Spleen (tissue), 11 donors: ENCODE measurements around the gene PGBD5. TPM values are rescaled to one million over a fixed set of nuclear protein-coding genes. Genes with fewer than 3 reads are reported as not detected.
A peak's percentile ranks its signal among the peaks of the same experiment; 100 is the strongest.

Source experiments
- DNase-seq: peaks from one replicate; pipeline ENCODE4 v3.0.0-alpha.2; 2020
- H3K27ac ChIP-seq, 8 donors: fragments of 200-600 bp; sonication (generic) in 7 of 8; 1 replicate in 4 of 8; 2 replicates in 4 of 8; pipeline versions ENCODE4 v1.5.0 to v1.8.0; 2016 to 2021; ENCODE audit warnings: inconsistent platforms in 4 of 8, mild to moderate bottlenecking in 4 of 8, moderate library complexity in 1 of 8
- H3K27me3 ChIP-seq, 7 donors: fragments of 200-600 bp; sonication (generic) in 6 of 7; replicated peaks in 1 of 7; 1 replicate in 4 of 7; 2 replicates in 3 of 7; pipeline versions ENCODE4 v1.5.0 to v1.8.0; 2016 to 2021; ENCODE audit warnings: inconsistent platforms in 3 of 7, mild to moderate bottlenecking in 1 of 7
- H3K36me3 ChIP-seq, 6 donors: fragments of 200-600 bp; sonication (generic) in 5 of 6; 1 replicate in 4 of 6; 2 replicates in 2 of 6; pipeline versions ENCODE4 v1.5.0 to v1.8.0; 2016 to 2021; ENCODE audit warnings: inconsistent platforms in 2 of 6
- H3K4me1 ChIP-seq, 6 donors: fragments of 200-600 bp; sonication (generic) in 5 of 6; 1 replicate in 3 of 6; 2 replicates in 3 of 6; pipeline versions ENCODE4 v1.5.0 to v1.8.0; 2016 to 2021; ENCODE audit warnings: inconsistent platforms in 3 of 6
- H3K4me3 ChIP-seq, 8 donors: fragments of 200-600 bp; sonication (generic) in 7 of 8; 1 replicate in 4 of 8; 2 replicates in 4 of 8; pipeline versions ENCODE4 v1.5.0 to v1.8.0; 2016 to 2021; ENCODE audit warnings: inconsistent platforms in 4 of 8, mild to moderate bottlenecking in 4 of 8, moderate library complexity in 2 of 8
- H3K9me3 ChIP-seq, 8 donors: fragments of 200-600 bp; sonication (generic) in 7 of 8; 1 replicate in 4 of 8; 2 replicates in 4 of 8; pipeline versions ENCODE4 v1.5.0 to v1.8.0; 2016 to 2021; ENCODE audit warnings: inconsistent platforms in 4 of 8
- POLR2A ChIP-seq, 3 donors: fragments of 450-650 bp; IDR thresholded peaks; one replicate each; pipeline ENCODE4 v1.5.1; 2017; ENCODE audit warnings: antibody characterized with exemption in 3 of 3, mild to moderate bottlenecking in 1 of 3
- POLR2AphosphoS5 ChIP-seq, 3 donors: sonication (generic); formaldehyde crosslinking; IDR thresholded peaks; one replicate each; pipeline ENCODE4 v1.5.1; 2017; ENCODE audit warnings: antibody characterized with exemption in 3 of 3
- WGBS, 5 donors: extraction: QIAGEN DNeasy Blood & Tissue Kit in 3 of 5; methylation state at CpG; one replicate each; pipeline versions ENCODE4 v1.1.5 to v1.1.7; 2013 to 2018; 5-methylcytosine and 5-hydroxymethylcytosine counted together
- intact Hi-C: fragments of 100-400 bp; cut with DNase I; formaldehyde crosslinking; loops from one replicate; pipeline ENCODE4 v1.15.0; 2023; ENCODE audit warnings: low total_unique reads
- polyA plus RNA-seq, 3 donors: library from polyadenylated mRNA; stranded (reverse); fragments of 200-250 nt; gene quantifications; one replicate each; pipeline ENCODE4 v1.2.1, GENCODE V29; 2013
- total RNA-seq, 7 donors: library from RNA; depleted of rRNA in 3 of 7; stranded (reverse); fragments of >200 nt in 3 of 7; fragmentation: NEBNext Ultra II Directional in 4 of 7; extraction: Animal tissue kit (Norgen Biotek cat#: 25700) in 4 of 7; gene quantifications; one replicate each; pipeline versions ENCODE4 v1.1.0 to v1.2.1, GENCODE V29; 2016 to 2021
- TF ChIP-seq, protein P1 (sequence below), 11 experiments: fragments of 200-600 bp in 7 of 11; fragments of 450-650 bp in 4 of 11; sonication (generic) in 4 of 11; IDR thresholded peaks in 8 of 11; conservative IDR thresholded peaks in 3 of 11; 1 replicate in 7 of 11; 2 replicates in 4 of 11; pipeline versions ENCODE4 v1.4.0 to v1.8.0; 2016 to 2021; ENCODE audit warnings: antibody characterized with exemption in 11 of 11, inconsistent platforms in 4 of 11, mild to moderate bottlenecking in 1 of 11
- donor health status: healthy with polysubstance abuse.
- donor health status: DM: no; HTN: no; CAD: no; lungs with moderate emphysema.
- donor health status: DM: no; HTN: no; CAD: no.
- donor health status: Bipolar disorder and iron deficiency.
- donor health status: healthy.
- donor health status: DM: no; HTN: no; CAD: no.
- donor health status: DM: yes; HTN: yes; CAD: no.

PGBD5 gene
- total and polyA plus RNA-seq, 10 donors, result 0.07 to 6.7 (median 3.0) TPM

DNA sequence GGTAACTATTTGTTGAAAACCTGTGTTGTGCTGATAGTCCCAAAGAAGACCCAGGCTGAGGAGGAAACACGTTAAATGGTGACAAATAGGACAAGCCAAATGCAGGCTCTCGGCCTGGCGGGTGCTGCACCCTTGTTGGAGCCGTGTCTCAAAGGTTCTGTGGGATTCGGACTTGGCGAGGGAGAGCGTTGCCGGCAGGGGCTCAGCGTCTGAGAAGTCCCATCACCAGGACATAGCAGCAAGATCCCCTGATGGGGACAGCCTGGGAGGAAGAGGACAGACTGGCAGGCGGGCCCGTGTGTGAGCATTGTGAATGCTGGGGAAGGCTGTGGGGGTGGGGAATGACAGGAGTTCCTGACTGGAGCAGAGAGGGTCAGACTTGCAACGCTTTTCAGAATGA is 142.5 kb downstream of the PGBD5 start:
- Histone ChIP-seq H3K9me3 (no peaks in the 10 kb centered on the region), H3K4me1 (peaks cover 9 to 43% (median 27%) of the 10 kb centered on the region in 6 donors), H3K36me3 (peaks cover 0 to 30% (median 23%) of the 10 kb centered on the region in 6 donors), H3K27ac (peak overlapping the region in 1 of 8 donors; percentile 60), H3K4me3 (no peak overlapping the region), H3K27me3 (no peaks in the 10 kb centered on the region)
- 89 to 95% (median 94%) methylated on average over 12 of the region's 12 CpGs for WGBS, 5 donors
- intact Hi-C loops, result no loop called here
- peak; percentile 62 for DNase-seq
- no peak for TF ChIP-seq POLR2A (IDR thresholded peaks at IDR 0.05)
- TF ChIP-seq POLR2AphosphoS5 (IDR thresholded peaks at IDR 0.05), result peak in 1 of 3 donors; percentile 14
- TF ChIP-seq, protein P1, sequence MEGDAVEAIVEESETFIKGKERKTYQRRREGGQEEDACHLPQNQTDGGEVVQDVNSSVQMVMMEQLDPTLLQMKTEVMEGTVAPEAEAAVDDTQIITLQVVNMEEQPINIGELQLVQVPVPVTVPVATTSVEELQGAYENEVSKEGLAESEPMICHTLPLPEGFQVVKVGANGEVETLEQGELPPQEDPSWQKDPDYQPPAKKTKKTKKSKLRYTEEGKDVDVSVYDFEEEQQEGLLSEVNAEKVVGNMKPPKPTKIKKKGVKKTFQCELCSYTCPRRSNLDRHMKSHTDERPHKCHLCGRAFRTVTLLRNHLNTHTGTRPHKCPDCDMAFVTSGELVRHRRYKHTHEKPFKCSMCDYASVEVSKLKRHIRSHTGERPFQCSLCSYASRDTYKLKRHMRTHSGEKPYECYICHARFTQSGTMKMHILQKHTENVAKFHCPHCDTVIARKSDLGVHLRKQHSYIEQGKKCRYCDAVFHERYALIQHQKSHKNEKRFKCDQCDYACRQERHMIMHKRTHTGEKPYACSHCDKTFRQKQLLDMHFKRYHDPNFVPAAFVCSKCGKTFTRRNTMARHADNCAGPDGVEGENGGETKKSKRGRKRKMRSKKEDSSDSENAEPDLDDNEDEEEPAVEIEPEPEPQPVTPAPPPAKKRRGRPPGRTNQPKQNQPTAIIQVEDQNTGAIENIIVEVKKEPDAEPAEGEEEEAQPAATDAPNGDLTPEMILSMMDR (IDR thresholded peaks at IDR 0.05 in 8 of 11, conservative IDR thresholded peaks at IDR 0.05 in 3 of 11), result no peak

DNA sequence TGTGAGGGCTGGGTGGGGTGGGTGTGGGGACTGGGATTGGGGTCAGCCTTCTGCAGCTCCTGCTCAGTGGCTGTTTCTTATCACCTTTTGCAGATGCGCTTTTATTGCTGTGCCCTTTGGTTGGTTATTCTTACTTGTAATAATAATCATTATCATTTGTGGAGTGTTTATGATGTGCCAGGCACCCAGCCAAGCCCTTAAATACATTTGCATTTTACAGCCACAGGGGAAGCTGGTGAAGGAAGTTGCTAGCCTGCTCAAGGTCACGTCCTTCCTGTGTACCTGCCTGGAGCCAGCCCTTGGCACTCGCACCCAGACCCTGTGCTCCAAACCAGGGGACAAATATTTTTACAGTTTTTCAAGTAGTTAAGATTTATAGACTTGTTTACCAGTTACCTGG is 144.0 kb downstream of the PGBD5 start:
- H3K27ac ChIP-seq, result peak overlapping the region in 7 of 8 donors; percentile 3 to 60 (median 34)
- H3K4me1 ChIP-seq, result peaks cover 9 to 56% (median 33%) of the 10 kb centered on the region in 6 donors
- DNase-seq, result peak; percentile 83
- H3K4me3 ChIP-seq, result peak overlapping the region in 1 of 8 donors; percentile 4
- no peaks in the 10 kb centered on the region for H3K9me3 ChIP-seq
- peak in 2 of 3 donors; percentile 53 to 57 for TF ChIP-seq POLR2AphosphoS5 (IDR thresholded peaks at IDR 0.05)
- TF ChIP-seq, protein P1 (IDR thresholded peaks at IDR 0.05 in 8 of 11, conservative IDR thresholded peaks at IDR 0.05 in 3 of 11), result no peak
- WGBS, 5 donors, result 7 to 23% (median 17%) methylated on average over 3 of the region's 3 CpGs
- intact Hi-C loops, result no loop called here
- no peaks in the 10 kb centered on the region for H3K27me3 ChIP-seq
- H3K36me3 ChIP-seq, result peaks cover 0 to 44% (median 24%) of the 10 kb centered on the region in 6 donors

DNA sequence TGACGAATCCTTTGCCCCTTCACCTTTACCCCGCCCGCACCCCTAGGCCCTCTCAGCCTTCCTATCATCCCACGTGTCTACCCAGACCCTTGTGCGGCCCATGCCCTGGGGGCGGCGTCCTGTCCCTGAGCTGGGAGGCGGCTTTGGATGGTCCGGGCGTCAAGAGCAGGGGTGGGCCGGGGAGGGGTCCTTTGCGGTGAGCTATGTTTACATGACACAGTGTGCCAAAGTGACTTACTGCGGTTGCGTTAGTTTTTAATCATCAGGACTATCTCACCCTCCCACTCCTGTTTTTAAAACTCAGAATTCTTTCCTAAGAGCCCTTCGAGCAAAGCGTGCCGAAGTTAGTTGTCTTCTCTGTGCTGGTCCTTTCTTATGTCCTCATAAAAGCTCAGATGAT is 144.6 kb downstream of the PGBD5 start:
- H3K9me3 ChIP-seq, result no peaks in the 10 kb centered on the region
- intact Hi-C loops, result no loop called here
- H3K27ac ChIP-seq, result peak overlapping the region in 6 of 8 donors; percentile 3 to 60 (median 43)
- H3K36me3 ChIP-seq, result peaks cover 0 to 50% (median 26%) of the 10 kb centered on the region in 6 donors
- no peak overlapping the region for H3K4me3 ChIP-seq
- H3K27me3 ChIP-seq, result no peaks in the 10 kb centered on the region
- TF ChIP-seq, protein P1 (IDR thresholded peaks at IDR 0.05 in 8 of 11, conservative IDR thresholded peaks at IDR 0.05 in 3 of 11), result no peak
- WGBS, 5 donors, result 73 to 93% (median 78%) methylated on average over 17 of the region's 17 CpGs
- H3K4me1 ChIP-seq, result peaks cover 9 to 62% (median 39%) of the 10 kb centered on the region in 6 donors
- peak; percentile 81 for DNase-seq

DNA sequence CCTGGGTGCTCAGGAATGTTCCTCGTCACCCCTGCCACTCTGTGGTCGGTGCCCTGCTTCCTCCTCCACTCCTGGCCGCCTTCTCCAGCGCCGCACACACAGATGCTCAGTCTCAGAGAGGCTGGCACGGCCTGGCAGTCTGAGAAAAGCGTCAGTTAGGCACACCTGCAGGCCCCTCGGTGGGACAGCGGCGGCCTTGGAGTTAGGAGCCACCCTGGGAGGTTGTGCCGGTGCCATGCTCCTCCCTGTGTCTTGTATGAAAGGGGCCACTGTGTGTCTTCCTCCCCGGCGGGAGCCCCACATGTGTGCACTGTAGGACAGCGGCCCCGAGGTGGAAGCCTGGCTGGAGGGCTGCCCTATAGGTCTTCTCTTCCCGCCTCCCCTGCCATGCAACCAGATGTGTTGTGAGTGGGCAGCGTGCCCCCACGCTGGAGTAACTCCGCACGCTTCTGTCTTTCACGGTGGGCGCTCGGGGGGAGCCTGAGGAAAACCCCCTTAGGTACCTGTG is 145.2 kb downstream of the PGBD5 start:
- TF ChIP-seq POLR2AphosphoS5 (IDR thresholded peaks at IDR 0.05) (peak in 1 of 3 donors; percentile 45), POLR2A (IDR thresholded peaks at IDR 0.05) (no peak)
- TF ChIP-seq, protein P1 (IDR thresholded peaks at IDR 0.05 in 8 of 11, conservative IDR thresholded peaks at IDR 0.05 in 3 of 11), result no peak
- Histone ChIP-seq H3K4me3 (no peak overlapping the region), H3K36me3 (peaks cover 0 to 56% (median 28%) of the 10 kb centered on the region in 6 donors), H3K9me3 (no peaks in the 10 kb centered on the region), H3K27ac (peak overlapping the region in 2 of 8 donors; percentile 34 to 60), H3K27me3 (no peaks in the 10 kb centered on the region), H3K4me1 (peaks cover 9 to 67% (median 42%) of the 10 kb centered on the region in 6 donors)
- peak; percentile 76 for DNase-seq
- 25 to 75% (median 75%) methylated on average over 4 to 23 of the region's 23 CpGs for WGBS, 5 donors
- intact Hi-C loops, result no loop called here
